Measurements from ENCODE around the gene RAD9A. TPM values are rescaled to one million over a fixed set of nuclear protein-coding genes. Genes with fewer than 3 reads are reported as not detected.

The RAD9A gene
- total RNA-seq, 1 experiment from 2014 or later = 38.4 TPM

DNA sequence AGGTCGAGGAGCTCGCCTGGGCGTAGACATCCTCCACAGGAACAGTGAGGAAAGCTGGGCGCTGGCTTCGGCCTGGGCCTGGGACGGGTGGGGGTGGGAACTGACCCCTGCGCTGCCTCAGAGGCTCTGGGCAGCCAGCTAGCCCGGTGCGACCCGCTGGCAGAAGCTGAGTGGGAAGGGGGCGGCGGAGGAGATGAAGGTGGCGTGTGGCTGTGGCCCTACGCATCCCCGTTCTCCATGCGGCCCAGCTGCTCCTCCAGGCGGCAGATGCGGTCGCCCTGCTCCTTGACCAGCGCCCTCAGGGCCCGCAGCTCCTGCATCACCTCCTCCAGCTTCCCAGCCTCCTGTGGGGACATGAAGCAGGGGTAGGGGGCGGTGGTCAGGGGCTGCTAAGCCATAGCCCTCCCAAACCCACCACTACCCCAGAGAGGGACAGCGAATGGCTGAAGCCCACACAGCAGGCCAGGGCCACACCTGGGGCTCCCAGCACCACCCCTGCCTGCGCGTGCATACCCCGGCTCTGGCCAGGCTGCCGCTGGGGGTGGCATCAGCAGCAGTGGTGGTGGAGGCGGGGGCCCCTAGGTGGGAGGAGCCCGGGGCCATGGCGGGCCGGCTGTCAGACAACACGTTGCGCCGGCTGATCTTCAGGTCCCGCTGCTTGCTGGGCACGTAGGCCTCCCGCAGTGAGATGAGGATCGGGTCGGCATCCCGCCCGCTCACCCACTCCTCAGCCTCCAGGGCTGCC is 46.5 kb downstream of the RAD9A start:
- no peak for DNase-seq (ENCODE audit: low spot score)

DNA sequence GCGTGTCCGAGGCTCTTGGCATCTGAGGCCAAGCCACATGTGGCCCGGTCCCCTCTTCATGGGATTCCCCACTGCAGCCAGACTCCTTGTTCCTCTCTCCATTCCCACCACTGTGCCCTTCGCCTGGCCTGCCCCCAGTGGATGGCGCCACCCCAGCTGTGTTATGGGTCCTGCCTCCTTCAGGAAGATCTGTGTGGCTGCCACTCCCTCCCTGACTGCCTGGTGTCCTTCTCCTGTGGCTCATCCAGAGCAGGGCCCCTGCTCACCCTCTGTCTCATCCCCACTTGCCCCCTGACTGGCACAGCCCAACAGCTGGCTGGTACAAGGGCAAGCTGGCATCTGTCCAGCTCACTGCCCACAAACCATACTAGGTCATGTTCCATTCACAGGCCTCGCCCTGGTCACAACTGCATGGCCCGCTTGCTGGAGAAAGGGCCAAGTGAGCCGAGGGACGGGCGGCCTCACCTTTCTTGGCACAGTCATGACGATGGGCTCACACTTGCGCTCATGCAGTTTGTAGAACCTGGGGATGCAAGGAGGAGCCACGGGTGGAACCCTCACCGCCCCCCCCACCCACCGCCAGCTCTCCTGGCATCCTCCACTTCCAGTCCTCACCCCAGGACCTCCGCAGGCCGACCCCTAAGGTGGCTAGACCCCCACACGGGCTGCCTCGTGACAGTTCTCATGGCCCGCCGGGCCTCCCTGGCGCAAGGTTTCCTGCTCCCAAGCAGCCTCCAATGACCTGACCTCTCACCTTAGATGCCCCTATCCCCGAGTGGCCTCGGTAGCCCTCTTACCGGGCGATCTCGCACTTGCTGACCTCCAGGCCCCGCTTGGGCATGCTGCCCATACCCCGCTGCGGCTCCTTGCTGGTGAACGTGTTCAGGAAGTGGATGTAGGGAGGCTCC is 47.8 kb downstream of the RAD9A start:
- peak; percentile 56 for DNase-seq (ENCODE audit: low spot score)

DNA sequence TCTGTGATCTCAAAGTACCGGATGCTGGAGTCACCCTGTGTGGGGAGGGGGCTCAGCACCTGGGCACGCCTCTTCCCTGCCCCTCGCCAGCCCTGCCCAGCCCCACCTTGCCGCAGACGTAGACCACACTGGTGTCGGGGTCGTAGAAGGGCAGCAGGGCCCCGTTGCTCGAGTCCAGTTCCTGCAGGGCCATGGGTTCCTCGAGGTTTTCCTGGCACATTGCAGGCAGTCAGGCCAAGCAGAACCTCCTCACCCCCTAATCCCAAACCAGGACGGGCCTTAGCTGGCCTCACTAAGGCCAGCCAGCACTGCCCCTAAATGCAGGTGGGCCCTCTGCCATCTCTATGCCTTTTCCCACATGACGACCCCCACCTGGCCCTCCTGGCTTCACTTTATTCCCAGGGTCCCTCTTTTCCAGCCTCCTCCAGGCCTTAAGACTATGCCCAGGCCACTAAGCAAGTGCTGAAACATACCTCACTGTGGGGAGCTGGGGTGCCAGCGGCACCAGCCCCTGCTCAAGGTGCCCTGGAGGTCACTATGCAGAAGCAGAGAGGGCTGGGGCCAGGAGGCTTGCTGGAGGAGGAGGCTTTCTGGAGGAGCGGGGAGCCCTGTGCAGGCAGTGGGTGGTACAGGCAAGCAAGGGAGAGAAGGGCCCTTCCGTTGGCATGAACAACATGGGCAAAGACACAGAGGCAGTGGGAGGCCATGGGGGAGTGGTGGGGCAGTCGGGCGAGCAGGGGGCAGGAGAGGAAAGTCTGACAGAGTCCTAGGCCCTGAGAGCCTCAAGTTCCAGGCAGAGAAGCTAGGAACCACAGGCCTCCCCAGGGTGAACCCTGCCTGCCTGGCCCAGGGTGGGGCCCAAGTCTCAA is 48.7 kb downstream of the RAD9A start:
- DNase-seq (ENCODE audit: low spot score) = no peak

DNA sequence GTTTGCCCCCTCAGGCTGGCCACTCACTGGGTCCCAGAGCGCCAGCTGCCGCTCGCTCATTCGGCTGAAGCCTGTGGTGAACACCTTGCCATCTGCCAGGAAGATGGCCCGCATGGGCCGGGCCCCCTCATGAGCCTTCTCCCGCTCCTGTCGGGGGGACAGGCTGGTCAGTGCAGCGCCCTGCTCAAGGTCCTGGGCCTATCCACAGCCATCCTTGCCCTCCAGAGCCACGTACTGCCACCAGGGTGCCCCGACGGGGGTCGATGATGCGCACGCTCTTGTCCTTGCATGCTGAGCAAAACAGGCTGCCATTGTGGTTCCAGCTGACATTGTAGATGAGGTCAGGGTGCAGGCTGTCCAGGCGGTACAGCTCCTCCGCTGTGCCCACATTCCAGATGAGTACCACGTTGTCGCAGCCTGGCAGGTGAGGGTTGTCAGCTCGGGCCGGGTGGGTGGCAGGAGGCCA is 49.3 kb downstream of the RAD9A start:
- DNase-seq (ENCODE audit: low spot score) = no peak

DNA sequence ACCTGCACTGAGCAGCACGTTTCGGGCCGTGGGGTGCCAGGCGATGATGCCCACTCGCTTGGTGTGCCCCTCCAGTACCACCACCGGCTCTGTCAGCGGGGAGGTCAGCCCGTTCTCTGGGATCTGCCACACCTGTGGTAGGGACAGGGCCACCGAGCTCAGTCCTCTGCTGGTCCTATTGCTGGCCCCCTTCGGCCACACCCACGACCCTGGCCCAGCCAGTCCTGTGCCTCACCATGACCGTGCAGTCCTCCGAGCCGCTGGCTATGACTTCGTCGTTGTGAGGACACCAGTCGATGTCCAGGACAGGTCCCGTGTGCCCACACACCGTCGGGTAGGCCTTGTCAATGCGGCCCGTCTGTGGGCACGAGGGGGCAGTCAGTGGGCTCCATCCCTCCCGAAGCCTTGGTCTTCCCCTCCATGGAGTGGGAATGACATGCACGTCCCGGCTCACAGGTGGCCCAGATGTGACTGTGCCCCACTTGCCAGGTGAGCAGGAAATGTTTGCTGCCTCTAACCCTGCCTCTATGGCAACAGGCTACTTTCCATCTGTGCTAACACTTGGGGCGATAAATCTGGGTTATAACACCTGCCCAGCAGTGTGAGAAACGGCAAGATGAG is 50.1 kb downstream of the RAD9A start:
- no peak for DNase-seq (ENCODE audit: low spot score)

DNA sequence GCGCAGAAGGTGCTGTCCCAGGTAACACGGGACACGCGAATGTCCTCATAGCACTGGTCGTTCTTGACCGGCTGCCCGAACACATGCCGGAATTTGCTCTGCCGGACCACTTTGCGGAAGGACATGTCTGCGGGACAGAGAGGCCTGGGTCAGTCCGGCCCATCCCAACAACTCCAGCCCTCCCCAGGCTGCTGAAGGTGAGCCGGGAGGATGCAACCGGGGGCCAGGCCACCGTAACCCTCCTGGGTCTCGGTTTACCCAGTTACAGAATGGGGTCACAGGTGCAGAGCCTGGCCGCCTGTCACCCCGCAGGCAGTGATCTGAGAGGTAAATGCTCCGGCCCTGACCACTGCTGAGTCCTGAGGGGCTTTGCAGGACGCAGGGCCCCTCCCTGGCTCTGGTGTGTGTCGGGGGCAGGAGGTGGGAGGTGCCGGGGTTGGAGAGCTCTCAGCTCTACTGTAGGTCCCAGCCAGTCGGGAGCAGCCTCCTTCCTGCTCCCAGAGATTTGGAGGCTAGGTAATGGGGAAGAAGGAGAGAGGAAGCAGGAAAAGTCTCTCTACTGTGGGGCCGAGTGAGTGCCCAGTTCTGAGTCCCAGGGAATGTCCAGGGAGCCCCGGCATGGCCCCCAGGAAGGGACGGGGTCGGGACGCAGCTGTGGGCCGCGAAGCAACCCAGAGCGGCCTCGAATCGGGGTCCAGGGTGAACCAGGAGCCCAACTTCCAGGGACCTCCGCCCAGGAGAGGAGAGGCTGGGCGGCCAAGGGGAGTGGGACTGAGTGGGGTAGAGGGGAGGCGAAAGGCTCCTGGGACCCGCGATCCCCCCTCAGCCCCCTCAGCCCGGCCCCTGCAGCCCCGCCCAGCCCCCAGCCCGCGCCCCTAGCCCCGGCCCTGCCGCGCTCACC is 51.0 kb downstream of the RAD9A start:
- no peak for DNase-seq (ENCODE audit: low spot score)

DNA sequence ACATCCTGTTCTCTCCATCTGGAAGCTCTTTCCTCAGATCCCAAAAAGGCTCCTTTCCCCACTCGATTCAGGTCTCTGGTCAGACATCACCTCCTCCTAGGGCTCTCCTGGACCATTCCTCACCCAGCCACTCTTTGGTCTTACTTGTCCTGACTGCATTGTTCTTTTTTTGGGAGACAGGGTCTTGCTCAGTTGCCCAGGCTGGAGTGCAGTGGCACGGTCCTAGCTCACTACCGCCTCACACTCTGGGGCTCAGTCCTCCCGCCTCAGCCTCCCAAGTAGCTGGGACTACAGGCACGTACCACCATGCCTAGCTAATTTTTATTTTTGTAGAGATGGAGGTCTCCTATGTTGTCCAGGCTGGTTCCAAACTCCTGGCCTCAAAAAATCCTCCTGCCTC is 53.7 kb downstream of the RAD9A start:
- DNase-seq (ENCODE audit: low spot score) = no peak

Small RNA genes within 50 kb of the gene (small RNA-seq; reads per million reads assigned to genes)
- gene RN7SKP239 = 1.3 reads per million, percentile 48 among the genes with 10 or more reads in this experiment
- gene RNU6-1238P = not detected

Other genes with a start within 250 kb of the RAD9A start
- gene GRK2, start 125.5 kb upstream of the RAD9A start, total RNA-seq (2014; rRNA removed; shearing (Covaris generic)) = 270 and 294 TPM in 2 replicates
- gene ANKRD13D, start 102.7 kb upstream of the RAD9A start, total RNA-seq (2014; rRNA removed; shearing (Covaris generic)) = 100 and 107 TPM in 2 replicates
- 180 TPM in 2 replicates for gene SSH3, start 88.5 kb upstream of the RAD9A start, total RNA-seq (2014; rRNA removed; shearing (Covaris generic))
- gene POLD4, start 38.4 kb upstream of the RAD9A start, total RNA-seq (2014; rRNA removed; shearing (Covaris generic)) = 137 and 138 TPM in 2 replicates
- gene CLCF1, start 18.4 kb upstream of the RAD9A start, total RNA-seq (2014; rRNA removed; shearing (Covaris generic)) = 25.5 and 29.7 TPM in 2 replicates
- 610 and 631 TPM in 2 replicates for gene PPP1CA, start 9.9 kb downstream of the RAD9A start, total RNA-seq (2014; rRNA removed; shearing (Covaris generic))
- 0.15 TPM in 1 of 2 replicates, not detected in the other for gene TBC1D10C, start 12.1 kb downstream of the RAD9A start, total RNA-seq (2014; rRNA removed; shearing (Covaris generic))
- gene CARNS1, start 23.7 kb downstream of the RAD9A start, total RNA-seq (2014; rRNA removed; shearing (Covaris generic)) = 0.70 and 0.76 TPM in 2 replicates
- gene RPS6KB2, start 36.5 kb downstream of the RAD9A start, total RNA-seq (2014; rRNA removed; shearing (Covaris generic)) = 125 and 137 TPM in 2 replicates
- gene PTPRCAP, start 45.7 kb downstream of the RAD9A start, total RNA-seq (2014; rRNA removed; shearing (Covaris generic)) = 1.9 and 4.0 TPM in 2 replicates
- gene CORO1B, start 51.5 kb downstream of the RAD9A start, total RNA-seq (2014; rRNA removed; shearing (Covaris generic)) = 357 and 366 TPM in 2 replicates
- 0.34 TPM in 1 of 2 replicates, not detected in the other for gene GPR152, start 60.7 kb downstream of the RAD9A start, total RNA-seq (2014; rRNA removed; shearing (Covaris generic))
- gene CABP4, start 63.4 kb downstream of the RAD9A start, total RNA-seq (2014; rRNA removed; shearing (Covaris generic)) = 11.8 and 16.2 TPM in 2 replicates
- 42.5 and 67.7 TPM in 2 replicates for gene TMEM134, start 77.3 kb downstream of the RAD9A start, total RNA-seq (2014; rRNA removed; shearing (Covaris generic))
- 149 and 151 TPM in 2 replicates for gene AIP, start 91.0 kb downstream of the RAD9A start, total RNA-seq (2014; rRNA removed; shearing (Covaris generic))
- 60.8 and 67.1 TPM in 2 replicates for gene PITPNM1, start 113.4 kb downstream of the RAD9A start, total RNA-seq (2014; rRNA removed; shearing (Covaris generic))
- gene CDK2AP2, start 116.2 kb downstream of the RAD9A start, total RNA-seq (2014; rRNA removed; shearing (Covaris generic)) = 99.2 and 102 TPM in 2 replicates
- not detected in 2 replicates for gene CABP2, start 131.5 kb downstream of the RAD9A start, total RNA-seq (2014; rRNA removed; shearing (Covaris generic))
- gene GSTP1, start 191.8 kb downstream of the RAD9A start, total RNA-seq (2014; rRNA removed; shearing (Covaris generic)) = 2,847 and 3,158 TPM in 2 replicates
- 384 and 431 TPM in 2 replicates for gene NDUFV1, start 214.9 kb downstream of the RAD9A start, total RNA-seq (2014; rRNA removed; shearing (Covaris generic))
- gene NUDT8, start 238.0 kb downstream of the RAD9A start, total RNA-seq (2014; rRNA removed; shearing (Covaris generic)) = 60.0 and 72.9 TPM in 2 replicates
- gene TBX10, start 247.8 kb downstream of the RAD9A start, total RNA-seq (2014; rRNA removed; shearing (Covaris generic)) = 2.2 and 5.4 TPM in 2 replicates

All from HT-29 (cell line).